H1 (cell line): Measurements from ENCODE around the gene ABCA13.

Experiments used
- CTCF ChIP-seq, 3 experiments: IDR thresholded peaks; 1 replicate in 2 of 3; 2 replicates in 1 of 3; pipeline versions ENCODE4 v1.5.1 to v1.6.1; 2011; ENCODE audit warnings: low read length in 3 of 3, mild to moderate bottlenecking in 3 of 3, inconsistent platforms in 2 of 3, low read depth in 1 of 3, moderate library complexity in 1 of 3; ENCODE audit not compliant: insufficient read depth in 1 of 3; ENCODE audit errors: control extremely low read depth in 1 of 3
- EGR1 ChIP-seq: IDR thresholded peaks from 2 replicates; pipeline ENCODE4 v1.6.1; 2011; ENCODE audit warnings: low read depth, low read length, borderline replicate concordance
- EP300 ChIP-seq, 2 experiments: IDR thresholded peaks; 1 replicate in 1 of 2; 2 replicates in 1 of 2; pipeline ENCODE4 v1.6.1; 2011 to 2012; ENCODE audit warnings: low read depth in 2 of 2, low read length in 2 of 2, mild to moderate bottlenecking in 2 of 2, borderline replicate concordance in 1 of 2, inconsistent platforms in 1 of 2, moderate library complexity in 1 of 2
- EZH2 ChIP-seq: fragments of 200-600 bp; sonication (generic); IDR thresholded peaks from 2 replicates; pipeline ENCODE4 v1.7.1; 2012; ENCODE audit warnings: low read depth, mild to moderate bottlenecking, moderate library complexity, low read length, inconsistent platforms; ENCODE audit not compliant: severe bottlenecking
- HDAC2 ChIP-seq, 2 experiments: fragments of 300-600 bp in 1 of 2; sonication (generic) in 1 of 2; IDR thresholded peaks; 2 replicates each; pipeline ENCODE4 v1.6.1; 2011 to 2012; ENCODE audit warnings: low read depth in 2 of 2, low read length in 2 of 2, mild to moderate bottlenecking in 2 of 2, moderate library complexity in 2 of 2, borderline replicate concordance in 1 of 2, inconsistent platforms in 1 of 2
- HDAC6 ChIP-seq: IDR thresholded peaks from one replicate; pipeline ENCODE4 v1.7.1; 2012; ENCODE audit warnings: low read depth, mild to moderate bottlenecking, inconsistent platforms, low read length, moderate library complexity
- JUN ChIP-seq: IDR thresholded peaks from 2 replicates; pipeline ENCODE4 v1.6.1; 2011; ENCODE audit warnings: low read depth, mild to moderate bottlenecking, improper control_type of control experiment, low read length
- POLR2A ChIP-seq, 2 experiments: IDR thresholded peaks; 1 replicate in 1 of 2; 2 replicates in 1 of 2; pipeline ENCODE4 v1.6.1; 2011; ENCODE audit warnings: low read depth in 2 of 2, low read length in 2 of 2, mild to moderate bottlenecking in 2 of 2; ENCODE audit errors: control extremely low read depth in 1 of 2
- RFX5 ChIP-seq: IDR thresholded peaks from 2 replicates; pipeline ENCODE4 v1.6.1; 2011; ENCODE audit warnings: low read depth, low read length, improper control_type of control experiment, borderline replicate concordance
- SP2 ChIP-seq: IDR thresholded peaks from 2 replicates; pipeline ENCODE4 v1.6.1; 2012; ENCODE audit warnings: mild to moderate bottlenecking, low read length, inconsistent platforms
- SRF ChIP-seq: IDR thresholded peaks from 2 replicates; pipeline ENCODE4 v1.6.1; 2011; ENCODE audit warnings: mild to moderate bottlenecking, low read depth, low read length, moderate library complexity
- USF2 ChIP-seq: IDR thresholded peaks from 2 replicates; pipeline ENCODE4 v1.6.1; 2011; ENCODE audit warnings: low read length, improper control_type of control experiment
- YY1 ChIP-seq: IDR thresholded peaks from 2 replicates; pipeline ENCODE4 v1.6.1; 2011; ENCODE audit warnings: low read depth, mild to moderate bottlenecking, low read length

- TF ChIP-seq SRF (no peak), CTCF (IDR thresholded peaks at IDR 0.05; ENCODE audit: control extremely low read depth in 1 of 3, insufficient read depth in 1 of 3, low read depth in 1 of 3, low read length in 3 of 3) (no peak), EZH2 (no peak), POLR2A (IDR thresholded peaks at IDR 0.05; ENCODE audit: control extremely low read depth in 1 of 2, low read depth in 2 of 2, low read length in 2 of 2) (no peak), RFX5 (no peak), EP300 (IDR thresholded peaks at IDR 0.05; ENCODE audit: borderline replicate concordance in 1 of 2, low read depth in 2 of 2, low read length in 2 of 2) (no peak), SP2 (no peak), HDAC2 (IDR thresholded peaks at IDR 0.05; ENCODE audit: borderline replicate concordance in 1 of 2, low read depth in 2 of 2, low read length in 2 of 2) (no peak), EGR1 (no peak), HDAC6 (no peak), YY1 (no peak), JUN (no peak), USF2 (no peak)
Observed at GRCh38 chr7:48245751-48246472, 74.7 kb downstream of the ABCA13 start.
